ENCODE results near the gene PHAX.
A peak's percentile ranks its signal among the peaks of the same experiment; 100 is the strongest.
"Not testable (repeated sequence)": the region's sequence is repeated elsewhere in the genome, so short reads cannot be mapped to it uniquely, and the experiment has no call there.

PHAX gene

GRCh38 chr5:126594748-126595485 lies 5.8 kb upstream of the PHAX start, which contains the start of gene ALDH7A1:
TSS of gene ALDH7A1 (minus strand) at chr5:126595219. CDS start at chr5:126595198, 21 bp downstream.
- peak; percentile 68 for TF ChIP-seq CTCF (IDR thresholded peaks at IDR 0.05; ENCODE audit: low read depth, low read length)
- DNase-seq (ENCODE audit: extremely low read depth, low read depth), result peak; percentile 87

- no peak for TF ChIP-seq CTCF (IDR thresholded peaks at IDR 0.05; ENCODE audit: low read depth, low read length)
- no peak for DNase-seq (ENCODE audit: extremely low read depth, low read depth)
Observed at GRCh38 chr5:126595486-126596083, 5.2 kb upstream of the PHAX start.

- no peak for TF ChIP-seq CTCF (IDR thresholded peaks at IDR 0.05; ENCODE audit: low read depth, low read length)
- DNase-seq (ENCODE audit: extremely low read depth, low read depth), result no peak
Observed at GRCh38 chr5:126597156-126597555, 3.6 kb upstream of the PHAX start.

GRCh38 chr5:126599499-126599898 lies 1.2 kb upstream of the PHAX start:
- no peak for TF ChIP-seq CTCF (IDR thresholded peaks at IDR 0.05; ENCODE audit: low read depth, low read length)
- no peak for DNase-seq (ENCODE audit: extremely low read depth, low read depth)

GRCh38 chr5:126599971-126600630 lies 646 bp upstream of the PHAX start:
- not testable (repeated sequence) for DNase-seq (ENCODE audit: extremely low read depth, low read depth)

- TF ChIP-seq CTCF (IDR thresholded peaks at IDR 0.05; ENCODE audit: low read depth, low read length), result no peak
- DNase-seq (ENCODE audit: extremely low read depth, low read depth), result no peak
Observed at GRCh38 chr5:126603402-126603991, 2.8 kb downstream of the PHAX start.

- TF ChIP-seq CTCF (IDR thresholded peaks at IDR 0.05; ENCODE audit: low read depth, low read length), result no peak
- DNase-seq (ENCODE audit: extremely low read depth, low read depth), result no peak
Observed at GRCh38 chr5:126605525-126605924, 4.8 kb downstream of the PHAX start.
